Stimulated activated naive CD8-positive, alpha-beta T cell treated with anti-CD3 and anti-CD28 coated beads, Interleukin-15, amount 100 ng/mL, for 72 hours (primary cell): ENCODE data around the gene DRD1.

Experiments used
- ATAC-seq: fragments of 150-1000 bp; cut with Tn5 transposase; 2 replicates; pipeline ENCODE4 v1.10.0; 2021; ENCODE audit warnings: mild to moderate bottlenecking, moderate library complexity
- DNase-seq, 2 donors: peaks; one replicate each; pipeline ENCODE4 v3.0.0; 2021 to 2022
- H3K27ac Mint-ChIP-seq, 2 donors: one replicate each; pipeline ENCODE4 v1.8.0; 2022; ENCODE audit warnings: mild to moderate bottlenecking in 2 of 2, mixed read lengths in 2 of 2, moderate library complexity in 2 of 2
- H3K27me3 Mint-ChIP-seq: one replicate; pipeline ENCODE4 v1.8.0; 2022; ENCODE audit warnings: mixed read lengths
- H3K4me1 Mint-ChIP-seq: one replicate; pipeline ENCODE4 v1.8.0; 2022; ENCODE audit warnings: mild to moderate bottlenecking, mixed read lengths
- H3K4me3 Mint-ChIP-seq, 2 donors: one replicate each; pipeline ENCODE4 v1.8.0; 2022; ENCODE audit warnings: mild to moderate bottlenecking in 2 of 2, mixed read lengths in 2 of 2, moderate library complexity in 1 of 2
- H3K9me3 Mint-ChIP-seq, 2 donors: one replicate each; pipeline ENCODE4 v1.8.0; 2022; ENCODE audit warnings: mixed read lengths in 2 of 2

The DRD1 gene

GRCh38 chr5:175444060-175444904 lies at the start of gene DRD1:
Gene DRD1 (minus strand): TSS chr5:175444182. CDS start chr5:175443099, 1,083 bp downstream.
- Mint-ChIP-seq H3K4me3 (peak within 1 kb of the TSS; percentile 69 to 82), H3K4me1 (peaks cover 19% of the 10 kb centered on the region)

GRCh38 chr5:175493726-175494125 lies 49.7 kb upstream of the DRD1 start:
- no peak for ATAC-seq
- no peak for DNase-seq
- Mint-ChIP-seq H3K9me3 (no peaks in the 10 kb centered on the region), H3K27ac (peak overlapping the region; percentile 7 to 66), H3K4me1 (peaks cover 65% of the 10 kb centered on the region), H3K27me3 (no peaks in the 10 kb centered on the region), H3K4me3 (no peak overlapping the region)

More at GRCh38 chr5:175444060-175444904, at the start of gene DRD1:
- ATAC-seq (peak; percentile 90), DNase-seq (peak; percentile 53 to 64)
- H3K27me3 Mint-ChIP-seq, result peaks cover 83% of the 10 kb centered on the region
- H3K9me3 Mint-ChIP-seq, result no peaks in the 10 kb centered on the region
- H3K27ac Mint-ChIP-seq, result no peak within 1 kb of the TSS

GRCh38 chr5:175493260-175493659 lies 49.3 kb upstream of the DRD1 start:
- no peak for DNase-seq
- no peaks in the 10 kb centered on the region for H3K27me3 Mint-ChIP-seq
- H3K4me3 Mint-ChIP-seq, result no peak overlapping the region
- no peaks in the 10 kb centered on the region for H3K9me3 Mint-ChIP-seq
- ATAC-seq, result no peak
- H3K27ac Mint-ChIP-seq, result peak overlapping the region in 1 of 2 donors; percentile 63
- peaks cover 70% of the 10 kb centered on the region for H3K4me1 Mint-ChIP-seq

- H3K4me1 Mint-ChIP-seq, result peaks cover 80% of the 10 kb centered on the region
- no peak for DNase-seq
- H3K27me3 Mint-ChIP-seq, result no peaks in the 10 kb centered on the region
- no peak for ATAC-seq
- no peaks in the 10 kb centered on the region for H3K9me3 Mint-ChIP-seq
- H3K4me3 Mint-ChIP-seq, result no peak overlapping the region
- no peak overlapping the region for H3K27ac Mint-ChIP-seq
Observed at GRCh38 chr5:175491223-175491622, 47.2 kb upstream of the DRD1 start.

- peak overlapping the region; percentile 48 to 75 for H3K27ac Mint-ChIP-seq
- peaks cover 87% of the 10 kb centered on the region for H3K4me1 Mint-ChIP-seq
- no peaks in the 10 kb centered on the region for H3K9me3 Mint-ChIP-seq
- ATAC-seq (no peak), DNase-seq (no peak)
- peak overlapping the region; percentile 6 to 32 for H3K4me3 Mint-ChIP-seq
- no peaks in the 10 kb centered on the region for H3K27me3 Mint-ChIP-seq
Observed at GRCh38 chr5:175489693-175490443, 45.9 kb upstream of the DRD1 start.

- H3K4me1 Mint-ChIP-seq, result peaks cover 87% of the 10 kb centered on the region
- DNase-seq (no peak), ATAC-seq (no peak)
- peak overlapping the region; percentile 48 to 87 for H3K27ac Mint-ChIP-seq
- H3K4me3 Mint-ChIP-seq, result peak overlapping the region; percentile 56 to 63
- H3K27me3 Mint-ChIP-seq, result no peaks in the 10 kb centered on the region
- no peaks in the 10 kb centered on the region for H3K9me3 Mint-ChIP-seq
Observed at GRCh38 chr5:175487514-175488222, 43.7 kb upstream of the DRD1 start.

GRCh38 chr5:175485631-175486030 lies 41.6 kb upstream of the DRD1 start:
- ATAC-seq (no peak), DNase-seq (no peak)
- Mint-ChIP-seq H3K9me3 (no peaks in the 10 kb centered on the region), H3K27me3 (no peaks in the 10 kb centered on the region), H3K27ac (peak overlapping the region in 1 of 2 donors; percentile 1), H3K4me1 (peaks cover 100% of the 10 kb centered on the region), H3K4me3 (no peak overlapping the region)

- Mint-ChIP-seq H3K27ac (peak overlapping the region in 1 of 2 donors; percentile 43), H3K27me3 (no peaks in the 10 kb centered on the region), H3K4me1 (peaks cover 100% of the 10 kb centered on the region), H3K4me3 (peak overlapping the region; percentile 31 to 71), H3K9me3 (no peaks in the 10 kb centered on the region)
- no peak for ATAC-seq
- DNase-seq, result no peak
Observed at GRCh38 chr5:175484829-175485228, 40.8 kb upstream of the DRD1 start.

GRCh38 chr5:175484322-175484721 lies 40.3 kb upstream of the DRD1 start:
- ATAC-seq, result no peak
- H3K27me3 Mint-ChIP-seq, result no peaks in the 10 kb centered on the region
- no peak for DNase-seq
- peaks cover 97% of the 10 kb centered on the region for H3K4me1 Mint-ChIP-seq
- H3K4me3 Mint-ChIP-seq, result peak overlapping the region; percentile 31 to 71
- no peaks in the 10 kb centered on the region for H3K9me3 Mint-ChIP-seq
- H3K27ac Mint-ChIP-seq, result no peak overlapping the region

GRCh38 chr5:175483337-175483736 lies 39.4 kb upstream of the DRD1 start:
- no peak for DNase-seq
- Mint-ChIP-seq H3K27me3 (no peaks in the 10 kb centered on the region), H3K9me3 (no peaks in the 10 kb centered on the region), H3K4me3 (peak overlapping the region; percentile 91 to 100), H3K4me1 (peaks cover 87% of the 10 kb centered on the region), H3K27ac (peak overlapping the region; percentile 46 to 83)
- ATAC-seq, result no peak

GRCh38 chr5:175479125-175479881 lies 35.3 kb upstream of the DRD1 start:
- peaks cover 66% of the 10 kb centered on the region for H3K4me1 Mint-ChIP-seq

GRCh38 chr5:175478384-175479124 lies 34.6 kb upstream of the DRD1 start, which contains the start of gene SFXN1:
Gene SFXN1 (plus strand): TSS chr5:175478560. CDS start chr5:175492104, 13,544 bp downstream.
- Mint-ChIP-seq H3K4me1 (peaks cover 59% of the 10 kb centered on the region), H3K4me3 (peak within 1 kb of the TSS; percentile 91 to 100), H3K9me3 (no peaks in the 10 kb centered on the region), H3K27me3 (no peaks in the 10 kb centered on the region), H3K27ac (peak within 1 kb of the TSS; percentile 77 to 98)
- DNase-seq (peak; percentile 85), ATAC-seq (peak; percentile 84)

More at GRCh38 chr5:175479125-175479881, 35.3 kb upstream of the DRD1 start:
- DNase-seq (no peak), ATAC-seq (no peak)
- H3K9me3 Mint-ChIP-seq, result no peaks in the 10 kb centered on the region
- H3K27ac Mint-ChIP-seq, result peak overlapping the region; percentile 77 to 98
- H3K27me3 Mint-ChIP-seq, result no peaks in the 10 kb centered on the region
- peak overlapping the region; percentile 91 to 100 for H3K4me3 Mint-ChIP-seq

GRCh38 chr5:175478008-175478383 lies 34.0 kb upstream of the DRD1 start:
- ATAC-seq (no peak), DNase-seq (no peak)
- Mint-ChIP-seq H3K4me3 (peak overlapping the region; percentile 83 to 85), H3K9me3 (no peaks in the 10 kb centered on the region), H3K4me1 (peaks cover 53% of the 10 kb centered on the region), H3K27ac (peak overlapping the region; percentile 61 to 73), H3K27me3 (no peaks in the 10 kb centered on the region)

GRCh38 chr5:175477440-175477839 lies 33.5 kb upstream of the DRD1 start:
- Mint-ChIP-seq H3K9me3 (no peaks in the 10 kb centered on the region), H3K27me3 (no peaks in the 10 kb centered on the region), H3K4me1 (peaks cover 50% of the 10 kb centered on the region), H3K27ac (no peak overlapping the region), H3K4me3 (peak overlapping the region in 1 of 2 donors; percentile 83)
- DNase-seq (no peak), ATAC-seq (no peak)
